Kidney epithelial cell (primary cell): ENCODE results near the gene PROCR. TPM values are rescaled to one million over a fixed set of nuclear protein-coding genes. Genes with fewer than 3 reads are reported as not detected.

Source experiments
- DNase-seq: peaks from one replicate; pipeline ENCODE4 v3.0.0-alpha.2; 2010; ENCODE audit warnings: low read depth
- H3K27me3 ChIP-seq: 2 replicates; pipeline ENCODE4 v1.6.0; 2011; ENCODE audit warnings: low read length; ENCODE audit not compliant: control insufficient read depth, insufficient read depth
- H3K36me3 ChIP-seq: 2 replicates; pipeline ENCODE4 v1.5.1; 2011; ENCODE audit warnings: low read length; ENCODE audit not compliant: control insufficient read depth, insufficient read depth
- H3K4me3 ChIP-seq: 2 replicates; pipeline ENCODE4 v1.5.1; 2011; ENCODE audit warnings: low read depth, mild to moderate bottlenecking, control low read depth, low read length
- CTCF ChIP-seq: IDR thresholded peaks from 2 replicates; pipeline ENCODE4 v1.5.1; 2011; ENCODE audit warnings: mild to moderate bottlenecking, moderate library complexity, low read length, control low read depth, inconsistent platforms; ENCODE audit not compliant: insufficient read depth, poor library complexity, severe bottlenecking
- total RNA-seq: library from RNA; depleted of rRNA; stranded (reverse); fragments of >200 nt; gene quantifications from 2 replicates; pipeline ENCODE4 v1.2.3, GENCODE V29; 2015

Gene PROCR
- 15.6 and 25.6 TPM in 2 replicates for total RNA-seq

GRCh38 chr20:35171753-35172433, at the start of gene PROCR:
TSS of gene PROCR (plus strand) at chr20:35172072. CDS start at chr20:35172155, 83 bp downstream.
- TF ChIP-seq CTCF, result no peak
- Histone ChIP-seq H3K4me3 (peak within 1 kb of the TSS; percentile 38), H3K27me3 (no peaks in the 10 kb centered on the region), H3K36me3 (no peaks in the 10 kb centered on the region)
- peak; percentile 93 for DNase-seq

DNA sequence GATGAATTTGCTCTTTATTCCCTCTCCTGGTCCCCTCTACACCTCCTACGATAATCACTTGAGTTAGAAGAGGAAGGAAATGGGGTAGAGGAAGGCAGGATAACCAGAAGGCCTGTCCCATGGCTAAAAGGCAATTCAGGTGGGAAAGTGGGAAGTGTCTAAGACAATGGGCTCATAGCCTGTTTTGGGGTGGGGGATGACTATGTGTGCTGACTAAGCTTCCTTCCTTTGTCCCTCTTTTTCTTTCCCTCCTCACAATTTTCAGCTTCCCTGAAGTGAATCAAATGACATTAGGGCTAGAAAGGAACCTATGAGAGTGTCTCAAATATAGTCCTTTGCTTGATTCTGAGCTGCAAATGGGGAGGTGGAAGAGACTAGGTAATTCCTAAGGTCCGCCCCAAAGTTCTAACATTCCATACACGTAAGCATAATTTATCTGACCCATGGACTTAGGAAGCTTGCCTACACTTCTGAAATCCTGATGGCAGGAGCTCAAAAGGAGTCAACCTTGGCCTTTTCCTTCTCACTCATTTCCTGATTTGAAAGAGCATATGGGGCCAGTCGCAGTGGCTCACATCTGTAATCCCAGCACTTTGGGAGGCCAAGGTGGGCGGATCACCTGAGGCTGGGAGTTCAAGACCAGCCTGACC, 49.0 kb upstream of the PROCR start:
- DNase-seq, result no peak
- TF ChIP-seq CTCF, result no peak
- Histone ChIP-seq H3K4me3 (no peak overlapping the region), H3K36me3 (peaks cover 3% of the 10 kb centered on the region), H3K27me3 (no peaks in the 10 kb centered on the region)

DNA sequence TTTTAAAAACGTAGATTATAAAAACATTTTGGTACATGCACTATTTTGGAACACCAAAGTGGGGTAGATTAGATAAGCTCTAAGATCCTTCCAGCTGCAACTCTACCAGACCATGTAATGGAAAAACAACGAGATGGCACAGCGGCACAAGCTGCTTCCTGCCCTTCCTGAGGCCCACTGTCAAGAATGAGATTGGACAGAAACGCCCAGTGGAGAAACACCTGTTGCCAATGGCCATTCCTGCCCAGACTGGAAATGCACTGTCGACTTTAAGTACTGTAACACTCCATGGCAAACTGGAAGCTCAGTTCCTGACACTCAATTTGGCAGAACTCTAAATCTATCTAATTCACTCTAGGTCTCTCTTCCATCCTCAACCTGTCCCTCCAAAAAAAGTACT, 46.1 kb upstream of the PROCR start:
- TF ChIP-seq CTCF, result no peak
- Histone ChIP-seq H3K4me3 (no peak overlapping the region), H3K36me3 (peaks cover 2% of the 10 kb centered on the region), H3K27me3 (no peaks in the 10 kb centered on the region)
- DNase-seq, result no peak

- no peak overlapping the region for H3K4me3 ChIP-seq
- DNase-seq, result no peak
These were observed 42.2 kb upstream of the PROCR start for GRCh38 chr20:35129647-35130069.

DNA sequence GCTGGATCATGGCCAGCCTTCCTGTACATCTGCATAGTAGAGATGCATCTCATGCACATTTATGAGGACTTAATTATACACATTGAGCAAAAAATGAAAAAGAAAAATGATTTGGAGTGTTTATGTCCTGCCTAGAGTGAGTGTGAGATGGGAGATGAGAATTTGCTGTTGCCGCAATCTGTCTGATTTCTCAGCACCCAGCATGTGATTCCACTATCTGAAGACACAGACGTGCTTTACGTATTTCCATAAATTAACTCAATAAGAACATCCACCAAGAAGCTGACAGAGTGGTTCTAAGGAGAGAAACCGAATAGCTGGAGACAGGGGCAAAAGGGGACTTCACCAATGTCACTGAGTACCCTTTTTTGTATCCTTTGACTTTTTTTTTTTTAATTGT, 39.9 kb upstream of the PROCR start:
- TF ChIP-seq CTCF, result no peak
- H3K4me3 ChIP-seq, result no peak overlapping the region
- H3K36me3 ChIP-seq, result peaks cover 4% of the 10 kb centered on the region
- H3K27me3 ChIP-seq, result no peaks in the 10 kb centered on the region
- DNase-seq, result no peak

More at GRCh38 chr20:35129647-35130069, 42.2 kb upstream of the PROCR start:
- no peak for TF ChIP-seq CTCF
- Histone ChIP-seq H3K36me3 (peaks cover 3% of the 10 kb centered on the region), H3K27me3 (no peaks in the 10 kb centered on the region)

DNA sequence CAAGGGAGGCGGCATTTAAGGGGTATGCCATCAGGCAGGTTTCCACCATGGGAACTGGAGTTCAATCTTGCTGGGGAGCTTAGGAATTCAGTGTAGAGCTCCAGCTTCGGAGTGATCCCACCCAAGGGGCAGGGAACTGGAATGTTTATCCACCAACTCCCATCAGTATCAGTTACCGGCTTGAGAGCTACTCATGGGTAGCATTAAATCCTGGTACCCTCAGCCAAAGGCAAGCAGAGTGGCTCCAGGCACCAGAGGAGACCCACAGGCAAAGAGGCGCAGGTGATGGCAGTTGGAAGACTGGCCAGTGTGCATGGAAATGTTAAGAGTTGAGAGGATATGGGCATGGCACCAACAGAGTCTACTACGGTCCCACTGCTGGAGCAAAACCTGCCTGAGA, 38.8 kb upstream of the PROCR start:
- no peak for DNase-seq
- H3K27me3 ChIP-seq, result no peaks in the 10 kb centered on the region
- no peak overlapping the region for H3K4me3 ChIP-seq
- peaks cover 4% of the 10 kb centered on the region for H3K36me3 ChIP-seq
- no peak for TF ChIP-seq CTCF
